ENCODE data around the gene IRX5.

DNA sequence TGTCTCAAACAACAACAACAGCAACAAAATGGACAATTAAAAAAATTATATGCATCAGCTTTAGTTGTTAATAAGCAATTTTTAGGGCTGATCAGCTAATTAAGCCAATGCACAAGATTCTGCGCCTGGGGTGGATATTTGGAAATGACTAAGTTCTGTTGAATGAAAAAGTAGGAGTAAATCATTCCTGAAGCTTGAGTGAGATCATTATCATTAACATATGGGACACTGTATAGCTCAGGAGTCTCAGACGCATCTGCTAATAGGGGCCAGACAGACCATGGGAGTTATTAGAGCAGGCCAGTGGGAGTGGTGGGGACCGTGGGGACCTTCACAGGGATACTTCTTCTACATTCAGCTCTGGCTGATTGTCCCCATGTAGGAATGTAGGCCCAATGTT lies 22.8 kb downstream of the IRX5 start:
- TF ChIP-seq EP300 (IDR thresholded peaks at IDR 0.05; ENCODE audit: borderline replicate concordance) (no peak), TCF12 (IDR thresholded peaks at IDR 0.05; ENCODE audit: low read depth) (no peak), REST (IDR thresholded peaks at IDR 0.05; ENCODE audit: low read depth) (no peak), TEAD4 (IDR thresholded peaks at IDR 0.05) (no peak), TAF1 (IDR thresholded peaks at IDR 0.05; ENCODE audit: low read depth) (no peak), EGR1 (IDR thresholded peaks at IDR 0.05) (no peak), NFIC (IDR thresholded peaks at IDR 0.05) (no peak), CEBPB (IDR thresholded peaks at IDR 0.05) (no peak), CREB1 (IDR thresholded peaks at IDR 0.05; ENCODE audit: low read depth) (no peak)

Data from Ishikawa (cell line).